ENCODE measurements around the gene FBXL7. TPM values are rescaled to one million over a fixed set of nuclear protein-coding genes. Genes with fewer than 3 reads are reported as not detected.

The FBXL7 gene
- total RNA-seq, 4 donors from 2014 or later: 6.5 to 37.0 (median 19.7) TPM

- intact Hi-C loops (cut with DNase I; ENCODE audit: low total_unique reads): no loop called here
- no peaks in the 10 kb centered on the region for H3K36me3 ChIP-seq
- TF ChIP-seq POLR2A (IDR thresholded peaks at IDR 0.05): no peak
- TF ChIP-seq, protein P1, sequence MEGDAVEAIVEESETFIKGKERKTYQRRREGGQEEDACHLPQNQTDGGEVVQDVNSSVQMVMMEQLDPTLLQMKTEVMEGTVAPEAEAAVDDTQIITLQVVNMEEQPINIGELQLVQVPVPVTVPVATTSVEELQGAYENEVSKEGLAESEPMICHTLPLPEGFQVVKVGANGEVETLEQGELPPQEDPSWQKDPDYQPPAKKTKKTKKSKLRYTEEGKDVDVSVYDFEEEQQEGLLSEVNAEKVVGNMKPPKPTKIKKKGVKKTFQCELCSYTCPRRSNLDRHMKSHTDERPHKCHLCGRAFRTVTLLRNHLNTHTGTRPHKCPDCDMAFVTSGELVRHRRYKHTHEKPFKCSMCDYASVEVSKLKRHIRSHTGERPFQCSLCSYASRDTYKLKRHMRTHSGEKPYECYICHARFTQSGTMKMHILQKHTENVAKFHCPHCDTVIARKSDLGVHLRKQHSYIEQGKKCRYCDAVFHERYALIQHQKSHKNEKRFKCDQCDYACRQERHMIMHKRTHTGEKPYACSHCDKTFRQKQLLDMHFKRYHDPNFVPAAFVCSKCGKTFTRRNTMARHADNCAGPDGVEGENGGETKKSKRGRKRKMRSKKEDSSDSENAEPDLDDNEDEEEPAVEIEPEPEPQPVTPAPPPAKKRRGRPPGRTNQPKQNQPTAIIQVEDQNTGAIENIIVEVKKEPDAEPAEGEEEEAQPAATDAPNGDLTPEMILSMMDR (IDR thresholded peaks at IDR 0.05): no peak
- H3K4me3 ChIP-seq: no peak overlapping the region
- DNase-seq: no peak
- no peaks in the 10 kb centered on the region for H3K9me3 ChIP-seq
- no peaks in the 10 kb centered on the region for H3K4me1 ChIP-seq
- H3K27ac ChIP-seq: no peak overlapping the region
- no peaks in the 10 kb centered on the region for H3K27me3 ChIP-seq
These were observed 40.8 kb upstream of the FBXL7 start for GRCh38 chr5:15459200-15459599.

DNA sequence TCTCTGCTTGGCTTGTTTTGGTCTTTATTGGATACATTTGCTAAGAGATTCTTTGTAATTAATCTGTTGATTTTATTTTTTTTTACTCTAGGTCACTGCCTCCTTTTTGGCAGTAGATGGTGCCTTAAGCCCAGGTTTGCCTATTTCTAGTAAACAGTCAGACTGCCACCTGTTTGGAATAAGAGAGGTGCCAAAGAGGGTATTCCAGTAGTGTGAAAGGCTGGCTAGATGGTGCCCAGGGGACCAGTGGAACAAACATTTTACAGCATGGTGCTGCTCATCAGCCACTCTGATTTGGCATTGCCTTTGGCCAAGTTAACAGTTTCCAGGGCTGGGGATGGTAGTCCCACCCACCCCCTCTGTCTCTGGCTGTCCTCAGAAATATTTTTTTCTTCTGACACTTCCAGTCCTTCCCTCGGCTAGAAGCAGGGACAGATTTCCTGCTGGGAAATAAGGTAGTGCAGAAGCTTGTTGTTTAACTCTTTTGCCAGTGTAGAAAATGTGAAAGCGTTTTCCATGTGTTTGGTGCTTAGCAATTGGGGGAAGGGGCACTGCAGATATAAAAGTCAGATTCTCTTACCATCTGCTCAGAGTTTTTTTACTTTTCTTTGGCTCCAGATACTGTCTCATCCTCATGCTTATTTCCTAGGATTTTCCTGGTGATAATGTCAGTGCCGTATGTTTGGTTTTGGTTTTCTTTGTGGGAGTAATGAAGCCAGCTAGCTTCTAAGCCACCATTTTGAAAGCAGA lies 36.6 kb upstream of the FBXL7 start:
- no peaks in the 10 kb centered on the region for H3K4me1 ChIP-seq
- TF ChIP-seq POLR2A (IDR thresholded peaks at IDR 0.05): no peak
- TF ChIP-seq, protein P1 (IDR thresholded peaks at IDR 0.05): peak in 3 of 4 experiments; percentile 39 to 48 (median 47)
- H3K27me3 ChIP-seq: no peaks in the 10 kb centered on the region
- H3K36me3 ChIP-seq: no peaks in the 10 kb centered on the region
- H3K4me3 ChIP-seq: no peak overlapping the region
- DNase-seq: no peak
- intact Hi-C loops (cut with DNase I; ENCODE audit: low total_unique reads): no loop called here
- H3K27ac ChIP-seq: no peak overlapping the region
- H3K9me3 ChIP-seq: no peaks in the 10 kb centered on the region

DNA sequence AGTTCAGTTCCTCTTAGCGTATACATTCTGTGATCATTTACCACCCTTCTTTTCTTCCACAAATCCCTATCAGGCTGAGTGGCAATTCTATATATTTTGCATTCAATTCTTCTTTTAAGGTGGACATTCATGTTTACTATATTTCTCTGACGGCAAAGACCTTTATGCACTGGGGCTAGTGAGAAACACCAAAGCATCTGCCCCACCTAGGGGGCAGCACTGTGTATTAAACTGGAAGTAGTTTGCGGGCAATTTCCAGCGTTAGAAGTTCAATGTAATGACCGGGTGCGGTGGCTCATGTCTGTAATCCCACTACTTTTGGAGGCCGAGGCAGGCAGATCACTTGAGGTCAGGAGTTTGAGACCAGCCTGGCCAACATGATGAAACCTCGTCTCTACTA lies 27.9 kb upstream of the FBXL7 start:
- Histone ChIP-seq H3K4me3 (no peak overlapping the region), H3K4me1 (no peaks in the 10 kb centered on the region), H3K27ac (no peak overlapping the region), H3K27me3 (no peaks in the 10 kb centered on the region), H3K9me3 (no peaks in the 10 kb centered on the region), H3K36me3 (no peaks in the 10 kb centered on the region)
- DNase-seq: no peak
- TF ChIP-seq POLR2A (IDR thresholded peaks at IDR 0.05): no peak
- intact Hi-C loops (cut with DNase I; ENCODE audit: low total_unique reads): no loop called here

GRCh38 chr5:15474143-15474719 lies 25.7 kb upstream of the FBXL7 start:
- Histone ChIP-seq H3K4me3 (no peak overlapping the region), H3K27ac (no peak overlapping the region), H3K36me3 (no peaks in the 10 kb centered on the region), H3K4me1 (no peaks in the 10 kb centered on the region), H3K27me3 (no peaks in the 10 kb centered on the region), H3K9me3 (no peaks in the 10 kb centered on the region)
- no peak for DNase-seq
- intact Hi-C loops (cut with DNase I; ENCODE audit: low total_unique reads): no loop called here
- TF ChIP-seq, protein P1 (IDR thresholded peaks at IDR 0.05): no peak
- TF ChIP-seq POLR2A (IDR thresholded peaks at IDR 0.05): no peak

DNA sequence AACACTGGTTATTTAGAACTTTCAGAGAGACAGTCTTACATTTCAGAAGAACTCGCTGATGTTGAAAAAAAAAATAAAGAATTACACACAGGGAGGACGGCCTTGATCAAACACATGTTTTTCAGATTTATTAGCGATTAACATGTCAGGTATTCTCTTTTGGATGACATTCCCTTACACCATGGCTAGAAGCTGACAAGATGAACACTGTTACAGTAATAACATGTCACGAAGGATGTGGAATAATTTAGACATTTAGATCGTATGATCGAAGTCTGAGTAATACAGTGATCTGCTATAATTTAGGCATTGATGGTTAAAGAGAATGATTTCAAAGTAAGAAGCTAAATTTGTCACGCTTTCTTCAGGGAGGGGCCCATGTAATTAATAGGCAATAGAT lies 24.6 kb upstream of the FBXL7 start:
- no peak for TF ChIP-seq POLR2A (IDR thresholded peaks at IDR 0.05)
- TF ChIP-seq, protein P1 (IDR thresholded peaks at IDR 0.05): no peak
- Histone ChIP-seq H3K36me3 (no peaks in the 10 kb centered on the region), H3K4me3 (no peak overlapping the region), H3K4me1 (no peaks in the 10 kb centered on the region), H3K27me3 (no peaks in the 10 kb centered on the region), H3K27ac (no peak overlapping the region), H3K9me3 (no peaks in the 10 kb centered on the region)
- DNase-seq: no peak
- intact Hi-C loops (cut with DNase I; ENCODE audit: low total_unique reads): no loop called here
